Right hindlimb (tissue), 1 donor: Measurements from ENCODE around the gene ARL8B.
A peak's percentile ranks its signal among the peaks of the same experiment; 100 is the strongest.
"Not testable (repeated sequence)": the region's sequence is repeated elsewhere in the genome, so short reads cannot be mapped to it uniquely, and the experiment has no call there.

Experiments
- DNase-seq: peaks from one replicate; pipeline ENCODE4 v3.0.0-alpha.2; 2018

ARL8B gene

DNA sequence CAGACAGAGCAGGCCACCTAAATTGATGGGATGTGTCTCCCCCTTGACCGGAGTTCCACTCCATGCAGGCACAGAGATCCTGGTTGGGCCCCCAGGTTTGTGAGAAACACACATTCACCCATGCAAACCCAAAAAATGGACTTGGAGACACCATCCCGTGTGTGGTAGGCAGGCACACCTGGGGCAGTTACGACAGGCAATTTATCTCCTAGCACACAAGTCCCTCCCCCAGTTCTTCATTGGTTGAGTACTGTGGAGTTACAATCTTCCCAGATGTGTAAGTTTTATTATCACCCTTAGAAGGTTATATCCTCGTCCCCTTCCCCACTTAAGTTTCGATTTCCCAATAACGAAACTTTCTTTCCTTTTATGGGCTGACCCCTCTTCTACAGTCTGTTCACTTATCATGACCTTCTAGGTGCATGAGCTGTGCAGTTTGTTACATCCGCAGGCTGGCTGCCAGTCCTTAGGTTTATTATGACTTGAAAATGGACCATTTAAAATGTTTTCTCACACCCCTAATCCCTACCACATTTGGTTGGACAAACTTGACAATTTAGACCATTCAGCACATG lies 27.3 kb downstream of the ARL8B start:
- no peak for DNase-seq

DNA sequence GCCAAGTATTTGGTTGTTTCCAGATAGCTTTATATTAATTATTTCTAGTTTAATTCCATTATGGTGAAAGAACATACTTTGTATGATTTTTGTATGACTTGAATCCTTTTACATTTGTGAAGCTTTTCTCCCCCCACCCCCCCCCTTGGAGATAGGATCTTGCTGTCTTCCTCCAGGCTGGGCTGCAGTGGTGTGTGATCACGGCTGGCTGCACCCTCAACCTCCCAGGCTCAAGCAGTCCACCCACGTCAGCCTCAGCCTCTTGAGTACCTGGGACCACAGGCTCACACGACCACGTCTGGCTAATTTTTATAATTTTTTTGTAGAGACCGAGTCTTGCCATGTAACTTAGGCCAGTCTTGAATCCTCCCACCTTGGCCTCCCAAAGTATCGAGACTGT lies 29.5 kb downstream of the ARL8B start:
- no peak for DNase-seq

DNA sequence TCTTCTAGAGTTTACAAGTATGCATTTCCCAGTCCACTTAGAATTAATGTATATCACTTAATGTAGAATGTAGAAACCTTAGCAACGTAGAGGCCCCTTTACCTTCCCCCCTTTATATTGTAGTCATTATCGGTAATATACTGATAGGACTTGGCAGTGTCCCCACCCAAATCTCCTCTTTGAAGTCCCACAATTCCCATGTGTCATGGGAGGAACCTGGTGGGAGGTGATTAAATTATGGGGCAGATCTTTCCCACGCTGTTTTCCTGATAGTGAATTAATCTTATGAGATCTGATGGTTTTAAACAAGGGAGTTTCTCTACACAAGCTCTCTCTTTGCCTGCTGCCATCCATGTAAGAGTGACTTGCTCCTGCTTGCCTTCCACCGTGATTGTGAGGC lies 31.0 kb downstream of the ARL8B start:
- no peak for DNase-seq

DNA sequence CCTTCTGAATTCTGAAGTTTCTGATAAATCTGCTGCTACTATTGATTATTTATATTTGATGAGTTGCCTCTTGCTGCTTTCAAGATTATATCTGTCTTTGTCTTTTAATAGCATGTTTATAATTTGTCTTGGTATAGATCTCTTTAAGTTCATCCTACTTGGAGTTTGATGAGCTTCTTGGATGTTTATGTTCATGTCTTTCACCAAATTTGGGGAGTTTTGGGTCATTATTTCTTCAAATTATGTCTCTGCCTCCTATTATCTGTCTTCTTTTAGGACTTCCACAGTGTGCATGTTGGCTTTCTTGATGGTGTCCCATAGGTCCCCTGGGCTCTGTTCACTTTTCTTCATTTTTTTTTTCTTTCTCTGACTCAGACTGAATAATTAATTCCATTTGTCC lies 33.1 kb downstream of the ARL8B start:
- DNase-seq: no peak

DNA sequence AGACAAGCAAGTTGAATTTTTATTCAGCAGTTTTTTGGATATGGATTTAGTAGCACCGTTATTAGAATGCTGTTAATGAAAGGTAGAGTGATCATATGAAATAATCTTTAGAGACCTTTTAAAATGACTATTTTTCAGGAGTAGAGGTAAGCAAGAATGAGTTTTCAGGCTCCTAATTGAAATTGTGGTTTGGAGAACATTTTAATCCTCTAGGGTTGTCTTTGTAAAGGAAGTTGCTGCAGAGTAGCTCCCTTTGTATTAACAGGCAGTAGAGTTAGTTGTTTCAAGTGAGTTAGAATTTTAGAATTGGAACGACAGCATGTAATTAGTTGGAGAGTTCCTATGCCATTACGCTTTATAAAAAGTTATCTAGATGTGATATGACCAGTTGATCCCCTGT lies 38.2 kb downstream of the ARL8B start:
- no peak for DNase-seq

DNA sequence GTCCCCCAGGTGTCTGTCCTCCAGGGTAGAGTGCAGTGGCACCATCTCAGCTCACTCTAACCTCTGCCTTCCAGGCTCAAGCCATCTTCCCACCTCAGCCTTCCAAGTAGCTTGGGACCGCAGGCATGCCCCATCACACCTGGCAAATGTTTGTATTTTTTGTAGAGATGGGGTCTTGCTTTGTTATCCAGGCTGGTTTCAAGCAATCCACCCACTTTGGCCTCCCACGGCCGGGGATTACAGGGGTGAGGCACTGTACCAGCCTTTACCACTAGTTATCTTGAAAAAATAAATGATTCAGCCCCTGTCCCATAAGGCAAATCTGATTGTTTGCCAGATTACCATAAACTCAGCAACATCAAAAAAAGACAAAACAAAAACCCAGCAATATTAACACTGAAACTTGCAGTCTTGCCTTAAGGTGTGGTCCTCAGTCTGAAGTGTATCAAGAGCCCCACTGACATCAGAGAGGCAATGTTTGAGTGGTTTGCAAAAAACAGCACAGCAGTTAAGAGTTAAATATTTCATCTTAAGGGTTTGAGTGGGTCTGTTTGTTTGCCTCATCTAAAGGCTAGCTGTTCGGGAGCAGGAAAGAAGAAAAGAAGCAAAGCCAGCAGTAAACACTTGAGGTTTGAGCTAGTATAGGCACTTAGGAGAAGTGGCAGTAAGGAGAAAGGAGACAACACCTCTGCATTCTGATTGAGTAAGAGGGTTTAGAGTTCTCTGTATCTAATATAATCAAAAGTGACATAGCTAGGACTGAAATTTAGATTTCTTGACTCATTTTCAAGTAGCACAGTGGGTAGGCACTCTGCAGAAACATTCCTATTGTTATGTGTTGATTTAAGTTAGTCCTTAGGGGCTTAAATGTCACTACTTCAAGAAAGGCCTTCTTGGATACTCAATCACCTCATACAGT lies 39.1 kb downstream of the ARL8B start:
- no peak for DNase-seq

DNA sequence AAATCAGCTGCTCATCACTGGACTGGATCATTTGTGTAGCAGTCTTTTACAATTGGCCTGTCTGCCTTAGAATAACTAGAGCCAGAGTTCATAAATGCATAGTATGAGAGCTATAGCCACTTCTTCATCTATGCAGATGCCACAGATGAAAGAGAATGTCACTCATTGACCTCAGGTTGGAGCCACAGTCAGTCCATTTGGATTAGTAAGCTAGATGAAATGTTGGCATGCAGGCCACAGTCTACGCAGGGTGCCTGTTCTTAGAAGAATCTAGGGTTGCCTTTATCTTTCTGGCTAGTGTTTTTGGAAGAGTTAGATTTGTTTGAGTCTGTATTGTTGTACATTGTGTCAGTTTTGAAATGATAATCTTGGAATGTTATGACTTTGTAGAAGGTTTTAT lies 40.0 kb downstream of the ARL8B start:
- DNase-seq: no peak

DNA sequence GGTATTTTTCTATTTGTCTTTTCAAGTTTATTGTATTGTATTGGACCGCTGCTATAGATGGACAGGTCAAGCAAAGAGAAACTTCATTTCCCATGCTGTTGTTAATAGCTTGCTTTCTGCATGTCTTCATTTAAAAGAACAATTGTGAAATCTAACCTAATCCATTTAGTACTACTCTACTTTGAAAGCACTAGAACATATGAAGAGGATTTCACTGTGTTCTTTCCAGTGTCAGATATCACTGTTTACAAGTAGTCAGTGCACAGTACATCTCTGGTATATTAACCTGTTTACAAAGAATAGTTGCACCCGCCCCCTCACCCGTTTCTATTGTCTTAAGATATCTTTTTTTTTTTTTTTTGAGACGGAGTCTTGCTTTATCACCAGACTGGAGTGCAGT lies 43.6 kb downstream of the ARL8B start:
- no peak for DNase-seq

DNA sequence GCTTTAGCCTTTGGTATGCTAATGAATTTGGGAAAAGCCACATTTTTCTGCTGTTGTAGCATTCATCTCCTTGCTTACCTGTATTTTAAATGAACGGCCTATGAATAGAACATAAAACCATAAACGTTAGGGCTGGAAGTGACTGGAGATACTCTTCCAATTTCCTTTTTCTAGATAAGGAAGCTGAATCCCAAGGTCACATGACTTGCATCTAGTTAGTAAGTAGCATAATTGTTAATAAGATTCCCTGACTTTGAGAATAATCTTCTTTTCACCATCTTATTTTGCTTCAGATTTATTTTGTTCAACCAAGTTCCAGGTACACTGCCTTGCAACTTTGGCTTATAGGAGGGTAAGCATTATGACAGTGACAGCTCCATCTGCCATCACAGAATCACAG lies 44.8 kb downstream of the ARL8B start:
- DNase-seq: no peak

DNA sequence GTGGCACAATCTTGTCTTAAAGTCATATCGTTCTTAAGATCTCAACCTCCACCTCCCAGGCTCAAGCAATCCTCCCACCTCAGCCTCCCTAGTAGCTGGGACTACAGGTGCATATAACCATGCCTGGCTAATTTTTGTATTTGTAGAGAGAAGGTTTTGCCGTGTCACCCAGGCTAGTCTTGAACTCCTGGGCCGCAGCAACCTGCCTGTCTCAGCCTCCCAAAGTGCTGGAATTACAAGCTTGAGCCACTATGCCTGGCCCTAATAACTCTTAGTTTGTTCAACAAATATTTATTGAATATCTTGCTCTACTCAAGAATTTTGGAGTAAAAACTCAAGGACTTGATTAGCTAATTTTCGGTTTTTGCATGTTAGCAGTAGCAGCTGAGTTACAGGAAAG lies 46.0 kb downstream of the ARL8B start:
- no peak for DNase-seq

DNA sequence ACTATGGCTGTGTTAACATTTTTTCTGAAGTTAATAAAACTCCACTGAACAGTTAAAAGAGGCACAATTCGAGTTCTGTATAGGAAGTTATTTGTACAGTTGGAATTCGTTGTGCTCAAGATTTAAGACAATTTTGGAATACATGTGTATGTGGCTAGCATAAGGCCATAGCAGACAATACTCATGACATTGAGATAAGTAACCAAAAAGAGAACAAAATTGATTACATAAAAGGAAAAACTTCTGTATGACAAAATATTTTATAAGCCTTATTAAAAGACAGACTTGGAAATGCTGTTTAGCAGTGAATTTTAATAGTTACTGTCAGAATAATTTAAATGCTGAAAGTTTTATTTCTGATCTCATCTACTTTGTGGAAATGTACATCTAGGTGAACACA lies 47.7 kb downstream of the ARL8B start:
- no peak for DNase-seq

DNA sequence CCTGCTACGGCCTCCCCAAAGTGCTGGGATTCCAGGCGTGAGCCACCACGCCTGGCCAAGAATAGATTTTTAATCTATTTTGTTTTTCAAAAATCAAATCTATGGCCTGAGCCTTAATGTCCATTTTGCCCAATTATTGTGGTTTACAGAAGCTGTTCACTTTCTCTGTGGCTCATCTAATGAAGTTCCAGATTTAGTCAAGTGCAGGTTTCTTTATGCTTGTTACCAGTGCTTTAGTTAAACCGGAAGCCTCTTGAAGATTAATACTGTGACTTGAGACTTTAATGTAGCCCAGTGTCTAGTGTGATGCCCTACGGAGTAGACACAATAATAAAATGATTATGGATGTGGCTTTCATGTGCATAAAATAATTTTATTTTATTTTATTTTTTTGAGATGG lies 48.9 kb downstream of the ARL8B start:
- DNase-seq: no peak

DNA sequence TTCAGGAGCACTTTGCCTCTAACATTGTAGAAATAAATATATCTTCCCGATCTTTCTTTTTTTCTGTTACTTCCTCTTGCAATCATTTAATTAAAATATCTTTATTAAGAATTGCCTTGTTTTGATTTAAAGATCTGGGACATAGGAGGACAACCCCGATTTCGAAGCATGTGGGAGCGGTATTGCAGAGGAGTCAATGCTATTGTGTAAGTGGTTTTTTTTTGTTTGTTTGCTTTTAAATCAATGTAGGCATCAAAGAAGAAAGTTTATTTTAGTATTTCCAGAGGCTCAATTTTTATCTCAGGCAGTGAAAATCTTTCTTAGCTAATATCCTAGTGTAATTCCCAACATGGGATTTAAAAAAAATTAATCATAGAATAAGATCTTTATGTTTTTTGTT lies 49.9 kb downstream of the ARL8B start:
- no peak for DNase-seq

DNA sequence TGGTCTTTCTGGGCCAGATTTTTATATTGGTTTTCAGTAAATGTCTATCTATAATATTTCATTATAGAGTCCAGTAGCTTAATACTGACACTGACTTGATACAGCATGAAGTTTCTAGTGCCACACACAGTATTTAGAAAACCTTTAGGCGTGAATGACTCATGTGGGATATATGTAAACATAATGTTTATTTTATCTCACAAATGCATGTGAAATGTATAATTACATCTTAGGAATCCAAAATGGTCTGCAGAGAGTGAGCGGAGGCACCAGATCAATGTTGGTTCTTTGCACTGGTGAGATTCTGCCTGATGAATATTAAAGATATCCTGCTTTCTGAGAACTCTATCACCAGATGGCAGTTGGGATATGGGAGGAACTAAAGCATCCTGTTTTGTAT lies 56.9 kb downstream of the ARL8B start:
- DNase-seq: not testable (repeated sequence)

DNA sequence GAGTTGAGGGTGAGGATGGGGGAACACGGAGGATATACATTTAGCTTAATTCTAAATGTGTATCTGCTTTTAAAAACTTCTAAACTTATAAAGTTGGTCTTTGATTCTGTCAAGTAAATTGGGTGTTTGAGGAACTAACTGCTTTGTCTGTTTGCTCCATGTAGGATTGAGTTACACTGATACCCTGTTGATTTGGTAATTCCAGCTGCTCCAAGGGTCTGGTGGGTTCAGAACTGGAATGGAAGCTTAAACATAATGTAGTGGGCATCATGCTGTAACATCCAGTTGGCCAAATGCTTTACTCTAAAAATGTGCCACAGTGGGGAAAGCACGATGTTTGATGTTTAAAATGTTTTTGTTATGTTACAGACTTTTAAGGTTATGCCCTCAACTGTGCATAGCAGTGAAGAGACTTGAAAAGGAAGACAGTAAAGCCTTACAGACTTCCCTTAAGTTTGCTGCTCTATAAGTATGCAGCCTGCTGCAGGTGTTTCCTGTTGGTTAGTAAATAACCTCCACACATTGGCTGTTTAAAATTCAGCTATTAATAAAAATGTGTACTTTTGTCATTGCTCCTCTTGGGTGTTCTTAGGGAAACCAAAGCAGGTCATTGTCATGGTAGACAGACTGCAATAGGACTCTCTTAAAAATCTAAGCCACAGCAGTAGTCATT lies 59.5 kb downstream of the ARL8B start:
- DNase-seq: no peak

DNA sequence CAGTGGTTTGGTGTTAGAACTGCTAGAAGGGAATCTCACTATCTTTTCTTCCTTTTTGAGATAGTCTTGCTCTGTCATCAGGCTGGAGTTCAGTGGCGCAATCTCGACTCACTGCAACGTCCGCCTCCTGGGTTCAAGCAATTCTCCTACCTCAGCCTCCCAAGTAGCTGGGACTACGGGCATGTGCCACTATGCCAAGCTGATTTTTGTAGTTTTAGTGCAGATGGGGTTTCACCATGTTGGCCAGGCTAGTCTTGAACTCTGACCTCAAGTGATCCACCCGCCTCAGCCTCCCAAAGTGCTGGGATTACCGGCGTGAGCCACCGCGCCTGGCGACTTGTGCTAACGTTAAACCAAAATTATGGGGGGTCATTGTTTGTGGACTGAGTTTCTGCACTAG lies 61.6 kb downstream of the ARL8B start:
- not testable (repeated sequence) for DNase-seq

DNA sequence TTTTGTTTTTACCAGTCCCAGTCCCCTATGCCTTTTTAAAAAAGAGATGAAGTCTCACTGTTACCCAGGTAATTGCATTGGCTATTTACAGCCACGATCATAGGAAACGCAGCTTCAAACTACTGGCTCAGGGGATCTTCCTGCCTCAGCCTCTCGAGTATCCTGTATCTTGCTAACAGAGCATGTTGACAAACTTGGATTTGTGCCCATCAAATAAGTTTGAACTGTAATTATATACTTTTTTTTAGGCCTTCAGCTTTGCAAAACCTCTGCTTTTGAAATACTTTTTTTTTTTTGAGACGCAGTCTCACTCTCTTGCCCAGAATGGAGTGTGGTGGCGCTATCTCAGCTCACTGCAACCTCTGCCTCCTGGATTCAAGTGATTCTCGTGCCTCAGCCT lies 62.4 kb downstream of the ARL8B start:
- no peak for DNase-seq

DNA sequence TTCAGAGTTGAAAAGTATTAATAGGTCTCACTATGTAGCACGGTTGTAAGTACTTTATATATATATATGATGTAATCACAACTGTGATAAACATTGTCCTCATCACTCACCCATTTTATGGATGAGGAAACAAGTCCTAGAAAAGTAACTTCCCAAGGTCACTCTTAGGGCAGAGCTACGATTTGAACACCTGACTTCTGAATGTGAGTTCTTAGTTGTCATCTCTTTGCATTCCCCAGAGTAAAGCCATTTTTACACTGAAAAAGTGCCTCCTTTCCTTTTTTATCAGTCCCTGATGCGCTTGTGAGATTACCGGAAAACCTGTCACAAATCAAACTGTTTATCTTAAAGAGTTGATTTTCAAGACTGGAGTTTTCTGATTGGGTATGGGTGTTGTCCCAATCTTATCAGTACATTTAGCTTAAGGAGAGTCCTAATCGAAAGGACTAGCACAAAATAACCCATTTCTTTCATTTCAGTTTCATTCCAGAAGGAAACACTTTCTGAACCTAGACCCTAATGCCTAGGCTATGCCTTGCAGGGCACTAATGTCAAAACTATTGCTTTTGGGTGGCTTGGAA lies 63.1 kb downstream of the ARL8B start:
- no peak for DNase-seq

DNA sequence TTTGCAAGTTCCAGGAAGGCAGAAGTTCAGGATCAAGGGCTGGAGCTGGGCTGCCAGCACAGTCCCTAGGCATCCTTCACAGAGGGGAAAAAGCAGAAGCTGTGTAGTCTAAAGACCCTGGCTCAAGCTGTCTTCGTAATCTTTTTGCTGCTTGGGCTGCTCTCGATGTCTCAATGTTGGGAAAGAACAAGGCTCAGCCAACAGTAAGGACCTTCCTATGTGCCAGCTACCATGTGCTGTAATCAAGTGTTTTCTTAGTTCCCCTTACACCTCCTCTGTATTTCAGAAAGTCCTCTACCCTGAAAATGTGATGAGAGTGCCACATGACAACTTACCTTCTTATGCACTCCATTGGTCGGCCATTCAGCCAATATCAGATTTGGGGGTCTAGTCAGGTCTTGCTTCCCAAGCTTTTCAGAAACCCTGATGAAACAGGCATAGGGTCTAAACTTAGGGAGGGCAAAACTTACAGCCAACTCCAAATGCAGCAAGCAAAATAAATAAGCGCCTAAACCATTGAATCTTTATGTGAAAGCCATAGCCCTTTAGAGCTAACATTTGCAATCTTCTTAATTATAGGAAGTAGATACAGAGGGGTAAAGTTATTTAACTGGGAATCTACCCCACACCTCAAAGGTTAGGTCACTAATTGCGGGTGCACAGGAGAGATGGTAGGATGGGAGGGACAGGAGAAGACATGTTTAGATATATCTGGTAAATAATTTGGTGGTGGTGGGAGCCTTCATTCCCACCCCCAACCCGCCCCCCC lies 64.2 kb downstream of the ARL8B start:
- no peak for DNase-seq

DNA sequence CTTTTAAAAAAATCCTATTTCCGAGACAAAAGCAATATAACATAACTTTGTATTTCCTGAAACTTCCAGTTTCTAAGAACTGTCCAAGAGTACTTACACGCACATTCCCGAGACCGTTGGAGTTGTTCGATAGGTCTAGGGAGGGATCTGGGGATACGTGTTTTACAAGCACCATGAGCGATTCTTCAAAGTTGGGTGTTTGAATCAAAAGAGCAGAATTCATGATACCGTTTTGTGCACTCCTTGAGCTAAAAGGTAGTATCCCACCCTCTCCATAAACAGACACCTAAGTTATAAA lies 64.7 kb downstream of the ARL8B start:
- no peak for DNase-seq

DNA sequence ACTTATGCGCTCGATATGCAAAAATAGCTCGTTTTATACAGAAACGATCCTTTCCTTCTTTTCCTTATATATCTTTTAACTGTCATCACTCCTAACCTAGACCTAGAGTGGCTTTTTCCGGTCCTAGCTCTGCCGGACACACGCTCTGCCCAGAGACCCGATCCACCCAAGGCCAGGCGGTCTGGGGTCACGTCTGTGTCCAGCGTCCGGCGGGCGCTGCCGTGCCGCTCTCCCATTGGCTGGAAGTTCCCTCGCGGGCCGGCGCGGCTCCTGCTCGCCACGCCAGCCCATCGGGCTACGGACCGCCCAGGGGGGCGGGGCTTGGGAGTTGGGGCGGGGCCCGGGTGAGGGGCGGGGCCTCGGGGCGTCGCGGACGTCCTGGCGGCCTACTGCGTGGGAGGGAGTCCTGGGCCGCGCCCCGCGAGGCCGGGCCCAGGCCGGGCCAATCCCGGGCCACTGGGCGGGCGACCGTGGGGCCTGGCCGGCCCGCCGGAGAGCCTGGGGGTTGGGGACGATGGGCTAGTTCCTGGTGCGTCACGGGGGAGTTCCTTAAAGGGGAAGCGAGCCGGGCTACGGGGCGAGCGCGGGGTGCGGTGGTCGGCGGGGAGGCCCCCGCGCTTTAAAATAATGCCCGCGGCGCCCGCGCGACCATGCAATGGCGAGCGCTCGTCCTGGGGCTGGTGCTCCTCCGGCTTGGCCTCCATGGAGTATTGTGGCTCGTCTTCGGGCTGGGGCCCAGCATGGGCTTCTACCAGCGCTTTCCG lies 65.2 kb downstream of the ARL8B start, which contains the start of gene EDEM1:
EDEM1 (plus strand) TSS at position 552 of the 764 bp plus-strand sequence; CDS start at position 651, 99 bp downstream.
- peak; percentile 98 for DNase-seq

DNA sequence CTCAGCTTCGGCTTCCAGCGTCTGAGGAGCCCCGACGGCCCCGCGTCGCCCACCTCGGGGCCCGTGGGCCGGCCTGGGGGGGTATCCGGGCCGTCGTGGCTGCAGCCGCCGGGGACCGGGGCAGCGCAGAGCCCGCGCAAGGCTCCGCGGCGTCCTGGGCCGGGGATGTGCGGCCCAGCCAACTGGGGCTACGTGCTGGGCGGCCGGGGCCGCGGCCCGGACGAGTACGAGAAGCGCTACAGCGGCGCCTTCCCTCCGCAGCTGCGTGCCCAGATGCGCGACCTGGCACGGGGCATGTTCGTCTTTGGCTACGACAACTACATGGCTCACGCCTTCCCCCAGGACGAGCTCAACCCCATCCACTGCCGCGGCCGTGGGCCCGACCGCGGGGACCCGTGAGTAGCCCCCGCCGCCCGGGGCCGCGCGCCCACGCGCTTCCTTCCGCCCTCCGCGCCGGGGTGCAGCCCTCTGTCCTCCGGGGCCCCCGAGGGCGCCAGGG lies 65.9 kb downstream of the ARL8B start:
- DNase-seq: peak; percentile 56
